ENCODE results near the gene MRPL43. TPM values are rescaled to one million over a fixed set of nuclear protein-coding genes. Genes with fewer than 3 reads are reported as not detected.
"Not testable (repeated sequence)": the region's sequence is repeated elsewhere in the genome, so short reads cannot be mapped to it uniquely, and the experiment has no call there.

Gene MRPL43
- total RNA-seq (10 to 100 TPM; 38.9 to 59.8 TPM), polyA plus RNA-seq (100 to 1,000 TPM in 1 of 2 donors, 10 to 100 TPM in 1; 69.4 to 104 TPM)
- long read RNA-seq, donor 1, transcript MRPL43-203 (3 exons, 1,010 nt) = major isoform, 43 of 62 reads
- long read RNA-seq, donor 1, partial matches to known transcripts = 1 of 62 reads
- long read RNA-seq, donor 1, other reads (novel, unspliced or antisense) = 11 of 62 reads
- long read RNA-seq, donor 2, partial matches to known transcripts = 0 of 16 reads
- long read RNA-seq, donor 2, other reads (novel, unspliced or antisense) = 4 of 16 reads

GRCh38 chr10:100986952-100987684, at the start of gene MRPL43, which contains the start of gene TWNK:
MRPL43 (minus strand) TSS chr10:100987497; CDS start chr10:100987443, 54 bp downstream.
TWNK (plus strand) TSS chr10:100987543; CDS start chr10:100988211, 668 bp downstream.
- Histone ChIP-seq H3K4me3 (ENCODE audit: low read length in 2 of 2) (peak within 1 kb of the TSS; percentile 58 to 66), H3K36me3 (ENCODE audit: control insufficient read depth in 1 of 2, insufficient read depth in 2 of 2, low read length in 1 of 2) (no peaks in the 10 kb centered on the region), H3K4me1 (ENCODE audit: control insufficient read depth in 1 of 2, insufficient read depth in 2 of 2, low read length in 2 of 2) (peaks cover 0 to 8% of the 10 kb centered on the region in 2 donors), H3K27ac (ENCODE audit: low read depth in 1 of 2, low read length in 2 of 2) (peak within 1 kb of the TSS in 1 of 2 donors; percentile 29), H3K9me3 (ENCODE audit: control insufficient read depth, low read length) (no peaks in the 10 kb centered on the region), H3K27me3 (ENCODE audit: control insufficient read depth in 1 of 2, insufficient read depth in 2 of 2, low read length in 1 of 2) (no peaks in the 10 kb centered on the region)
- peak; percentile 90 to 96 for DNase-seq
- intact Hi-C loops (cut with DNase I) = no loop called here
- WGBS, 2 donors = 1% methylated on average over 71 to 75 of the region's 75 CpGs
- ATAC-seq (ENCODE audit: low FRiP score) = peak; percentile 89

GRCh38 chr10:101036726-101037125, 49.4 kb upstream of the MRPL43 start:
- Histone ChIP-seq H3K4me3 (ENCODE audit: low read length in 2 of 2) (no peak overlapping the region), H3K36me3 (ENCODE audit: control insufficient read depth in 1 of 2, insufficient read depth in 2 of 2, low read length in 1 of 2) (peaks cover 7 to 13% of the 10 kb centered on the region in 2 donors), H3K27ac (ENCODE audit: low read depth in 1 of 2, low read length in 2 of 2) (no peak overlapping the region), H3K4me1 (ENCODE audit: control insufficient read depth in 1 of 2, insufficient read depth in 2 of 2, low read length in 2 of 2) (no peaks in the 10 kb centered on the region), H3K27me3 (ENCODE audit: control insufficient read depth in 1 of 2, insufficient read depth in 2 of 2, low read length in 1 of 2) (no peaks in the 10 kb centered on the region), H3K9me3 (ENCODE audit: control insufficient read depth, low read length) (no peaks in the 10 kb centered on the region)
- WGBS, 2 donors = 78 to 84% methylated on average over 7 of the region's 7 CpGs
- DNase-seq (peak in 1 of 2 donors; percentile 38), ATAC-seq (ENCODE audit: low FRiP score) (no peak)
- intact Hi-C loops (cut with DNase I) = no loop called here

- H3K27me3 ChIP-seq (ENCODE audit: control insufficient read depth in 1 of 2, insufficient read depth in 2 of 2, low read length in 1 of 2) = no peaks in the 10 kb centered on the region
- WGBS, 2 donors = 79 to 80% methylated on average over 10 of the region's 10 CpGs
- DNase-seq (peak in 1 of 2 donors; percentile 71), ATAC-seq (ENCODE audit: low FRiP score) (no peak)
- no peaks in the 10 kb centered on the region for H3K4me1 ChIP-seq (ENCODE audit: control insufficient read depth in 1 of 2, insufficient read depth in 2 of 2, low read length in 2 of 2)
- no peak overlapping the region for H3K27ac ChIP-seq (ENCODE audit: low read depth in 1 of 2, low read length in 2 of 2)
- H3K4me3 ChIP-seq (ENCODE audit: low read length in 2 of 2) = no peak overlapping the region
- H3K36me3 ChIP-seq (ENCODE audit: control insufficient read depth in 1 of 2, insufficient read depth in 2 of 2, low read length in 1 of 2) = peaks cover 7 to 13% of the 10 kb centered on the region in 2 donors
- no peaks in the 10 kb centered on the region for H3K9me3 ChIP-seq (ENCODE audit: control insufficient read depth, low read length)
- intact Hi-C loops (cut with DNase I) = no loop called here
These were observed 48.8 kb upstream of the MRPL43 start for GRCh38 chr10:101035916-101036702.

- Histone ChIP-seq H3K27ac (ENCODE audit: low read depth in 1 of 2, low read length in 2 of 2) (no peak overlapping the region), H3K4me3 (ENCODE audit: low read length in 2 of 2) (no peak overlapping the region), H3K4me1 (ENCODE audit: control insufficient read depth in 1 of 2, insufficient read depth in 2 of 2, low read length in 2 of 2) (no peaks in the 10 kb centered on the region), H3K36me3 (ENCODE audit: control insufficient read depth in 1 of 2, insufficient read depth in 2 of 2, low read length in 1 of 2) (peaks cover 7 to 13% of the 10 kb centered on the region in 2 donors), H3K27me3 (ENCODE audit: control insufficient read depth in 1 of 2, insufficient read depth in 2 of 2, low read length in 1 of 2) (no peaks in the 10 kb centered on the region), H3K9me3 (ENCODE audit: control insufficient read depth, low read length) (no peaks in the 10 kb centered on the region)
- DNase-seq = peak in 1 of 2 donors; percentile 32
- no peak for ATAC-seq (ENCODE audit: low FRiP score)
- intact Hi-C loops (cut with DNase I) = no loop called here
- WGBS, 2 donors = 77 to 84% methylated on average over 7 of the region's 7 CpGs
These were observed 48.0 kb upstream of the MRPL43 start for GRCh38 chr10:101035314-101035713.

- H3K36me3 ChIP-seq (ENCODE audit: control insufficient read depth in 1 of 2, insufficient read depth in 2 of 2, low read length in 1 of 2) = peaks cover 7 to 13% of the 10 kb centered on the region in 2 donors
- ATAC-seq (ENCODE audit: low FRiP score); H3K27me3 ChIP-seq (ENCODE audit: control insufficient read depth in 1 of 2, insufficient read depth in 2 of 2, low read length in 1 of 2); H3K4me3 ChIP-seq (ENCODE audit: low read length in 2 of 2); H3K4me1 ChIP-seq (ENCODE audit: control insufficient read depth in 1 of 2, insufficient read depth in 2 of 2, low read length in 2 of 2); DNase-seq; H3K27ac ChIP-seq (ENCODE audit: low read depth in 1 of 2, low read length in 2 of 2); H3K9me3 ChIP-seq (ENCODE audit: control insufficient read depth, low read length): not testable (repeated sequence)
- 86 to 91% methylated on average over 4 of the region's 4 CpGs for WGBS, 2 donors
- intact Hi-C loops (cut with DNase I) = loop anchor here in 1 of 2 donors (5.0 kb wide), 3 partner anchors 33 to 122 kb away; partner anchors contain the start of genes LZTS2 and SLF2
These were observed 47.1 kb upstream of the MRPL43 start for GRCh38 chr10:101034404-101034803.

GRCh38 chr10:101033276-101033675, 46.0 kb upstream of the MRPL43 start:
- ATAC-seq (ENCODE audit: low FRiP score) (no peak), DNase-seq (no peak)
- H3K27ac ChIP-seq (ENCODE audit: low read depth in 1 of 2, low read length in 2 of 2) = no peak overlapping the region
- peaks cover 4 to 11% of the 10 kb centered on the region in 2 donors for H3K36me3 ChIP-seq (ENCODE audit: control insufficient read depth in 1 of 2, insufficient read depth in 2 of 2, low read length in 1 of 2)
- no peaks in the 10 kb centered on the region for H3K27me3 ChIP-seq (ENCODE audit: control insufficient read depth in 1 of 2, insufficient read depth in 2 of 2, low read length in 1 of 2)
- intact Hi-C loops (cut with DNase I) = loop anchor here in 1 of 2 donors (5.0 kb wide), 3 partner anchors 34 to 121 kb away; partner anchors contain the start of genes LZTS2 and SLF2
- WGBS, 2 donors = 49 to 52% methylated on average over 3 of the region's 3 CpGs
- H3K4me1 ChIP-seq (ENCODE audit: control insufficient read depth in 1 of 2, insufficient read depth in 2 of 2, low read length in 2 of 2) = no peaks in the 10 kb centered on the region
- H3K4me3 ChIP-seq (ENCODE audit: low read length in 2 of 2) = peak overlapping the region in 1 of 2 donors; percentile 60
- H3K9me3 ChIP-seq (ENCODE audit: control insufficient read depth, low read length) = no peaks in the 10 kb centered on the region

GRCh38 chr10:101032637-101033224, 45.4 kb upstream of the MRPL43 start:
- ATAC-seq (ENCODE audit: low FRiP score) = peak; percentile 64
- peak in 1 of 2 donors; percentile 85 for DNase-seq
- Histone ChIP-seq H3K36me3 (ENCODE audit: control insufficient read depth in 1 of 2, insufficient read depth in 2 of 2, low read length in 1 of 2) (peaks cover 4 to 11% of the 10 kb centered on the region in 2 donors), H3K4me3 (ENCODE audit: low read length in 2 of 2) (peak overlapping the region; percentile 20 to 60), H3K27ac (ENCODE audit: low read depth in 1 of 2, low read length in 2 of 2) (peak overlapping the region; percentile 57 to 86), H3K9me3 (ENCODE audit: control insufficient read depth, low read length) (no peaks in the 10 kb centered on the region), H3K27me3 (ENCODE audit: control insufficient read depth in 1 of 2, insufficient read depth in 2 of 2, low read length in 1 of 2) (no peaks in the 10 kb centered on the region), H3K4me1 (ENCODE audit: control insufficient read depth in 1 of 2, insufficient read depth in 2 of 2, low read length in 2 of 2) (no peaks in the 10 kb centered on the region)
- intact Hi-C loops (cut with DNase I) = loop anchor here in 1 of 2 donors (5.0 kb wide), 3 partner anchors 35 to 120 kb away; partner anchors contain the start of genes LZTS2 and SLF2
- WGBS, 2 donors = 0 to 1% methylated on average over 6 of the region's 6 CpGs

All from aorta (tissue), 5 donors.